Fibroblast of lung (primary cell): ENCODE measurements around the gene ATP6V0C. TPM values are rescaled to one million over a fixed set of nuclear protein-coding genes. Genes with fewer than 3 reads are reported as not detected.

Source experiments
- DNase-seq, 2 donors: peaks; one replicate each; pipeline versions ENCODE4 v3.0.0 to v3.0.0-alpha.2; 2010; ENCODE audit warnings: low read depth in 2 of 2
- H2AFZ ChIP-seq: 2 replicates; pipeline ENCODE4 v1.5.1; 2012; ENCODE audit warnings: low read length, control low read depth, inconsistent platforms
- H3K27ac ChIP-seq: 2 replicates; pipeline ENCODE4 v1.5.1; 2011; ENCODE audit warnings: low read length, control low read depth; ENCODE audit not compliant: insufficient read depth
- H3K27me3 ChIP-seq: 2 replicates; pipeline ENCODE4 v1.5.1; 2011; ENCODE audit warnings: mild to moderate bottlenecking, low read length; ENCODE audit not compliant: control insufficient read depth, insufficient read depth
- H3K36me3 ChIP-seq: 2 replicates; pipeline ENCODE4 v1.5.1; 2011; ENCODE audit warnings: low read length; ENCODE audit not compliant: control insufficient read depth, insufficient read depth
- H3K4me1 ChIP-seq: 2 replicates; pipeline ENCODE4 v1.5.1; 2011; ENCODE audit warnings: low read length; ENCODE audit not compliant: control insufficient read depth, insufficient read depth; ENCODE audit errors: extremely low read depth
- H3K4me2 ChIP-seq: 2 replicates; pipeline ENCODE4 v1.5.1; 2011; ENCODE audit warnings: low read length, control low read depth; ENCODE audit not compliant: insufficient read depth; ENCODE audit errors: extremely low read depth
- H3K4me3 ChIP-seq, 4 experiments: fragments of 200-600 bp in 1 of 4; sonication (generic) in 1 of 4; replicated peaks in 1 of 4; 2 replicates each; pipeline ENCODE4 v1.5.1; 2011 to 2016; ENCODE audit warnings: low read length in 4 of 4, low read depth in 3 of 4, mild to moderate bottlenecking in 3 of 4, control low read depth in 2 of 4, inconsistent platforms in 1 of 4, mixed read lengths in 1 of 4; ENCODE audit not compliant: insufficient read depth in 1 of 4; ENCODE audit errors: control extremely low read depth in 1 of 4
- H3K79me2 ChIP-seq: 2 replicates; pipeline ENCODE4 v1.5.1; 2012; ENCODE audit warnings: mild to moderate bottlenecking, low read length, inconsistent platforms; ENCODE audit not compliant: control insufficient read depth, insufficient read depth
- H3K9ac ChIP-seq: 2 replicates; pipeline ENCODE4 v1.5.1; 2011; ENCODE audit warnings: mild to moderate bottlenecking, low read length, control low read depth; ENCODE audit not compliant: insufficient read depth
- H3K9me3 ChIP-seq: 2 replicates; pipeline ENCODE4 v1.5.1; 2012; ENCODE audit warnings: low read depth, low read length; ENCODE audit not compliant: control insufficient read depth, insufficient read depth
- H4K20me1 ChIP-seq: 2 replicates; pipeline ENCODE4 v1.5.1; 2011; ENCODE audit warnings: low read length; ENCODE audit not compliant: control insufficient read depth, insufficient read depth; ENCODE audit errors: extremely low read depth
- EZH2 ChIP-seq: IDR thresholded peaks from 2 replicates; pipeline ENCODE4 v1.5.1; 2012; ENCODE audit warnings: low read length, control low read depth, mild to moderate bottlenecking; ENCODE audit errors: missing control alignments
- polyA plus RNA-seq, 2 donors: library from polyadenylated mRNA; depleted of rRNA in 1 of 2; stranded (reverse) in 1 of 2; unstranded in 1 of 2; fragments of >200 nt; gene quantifications; 2 replicates each; pipeline ENCODE4 v1.2.1, GENCODE V29; 2011 to 2012; ENCODE audit warnings: missing spikeins in 1 of 2
- total RNA-seq: library from RNA; depleted of rRNA; stranded (reverse); fragments of >200 nt; gene quantifications from 2 replicates; pipeline ENCODE4 v1.2.1, GENCODE V29; 2014
- TF ChIP-seq, protein P1 (sequence below), 2 donors: IDR thresholded peaks in 1 of 2; conservative IDR thresholded peaks in 1 of 2; 1 replicate in 1 of 2; 2 replicates in 1 of 2; pipeline ENCODE4 v1.5.1; 2011 to 2012; ENCODE audit warnings: low read length in 2 of 2, control low read depth in 1 of 2, inconsistent platforms in 1 of 2, low read depth in 1 of 2, mild to moderate bottlenecking in 1 of 2

The ATP6V0C gene
- total and polyA plus RNA-seq, 2 donors (not counting 1 experiment from before 2014, with no cell fraction given), result 11.2 to 43.0 TPM

GRCh38 chr16:2485811-2486507 is 27.8 kb upstream of the ATP6V0C start:
- Histone ChIP-seq H2AFZ (no peak overlapping the region), H3K4me2 (no peak overlapping the region), H3K9me3 (no peaks in the 10 kb centered on the region), H3K4me1 (peaks cover 17% of the 10 kb centered on the region), H4K20me1 (no peaks in the 10 kb centered on the region), H3K36me3 (no peaks in the 10 kb centered on the region), H3K4me3 (no peak overlapping the region), H3K79me2 (peaks cover 3% of the 10 kb centered on the region), H3K27ac (no peak overlapping the region), H3K9ac (no peak overlapping the region), H3K27me3 (no peaks in the 10 kb centered on the region)
- DNase-seq, result no peak
- TF ChIP-seq EZH2, result no peak
- TF ChIP-seq, protein P1, sequence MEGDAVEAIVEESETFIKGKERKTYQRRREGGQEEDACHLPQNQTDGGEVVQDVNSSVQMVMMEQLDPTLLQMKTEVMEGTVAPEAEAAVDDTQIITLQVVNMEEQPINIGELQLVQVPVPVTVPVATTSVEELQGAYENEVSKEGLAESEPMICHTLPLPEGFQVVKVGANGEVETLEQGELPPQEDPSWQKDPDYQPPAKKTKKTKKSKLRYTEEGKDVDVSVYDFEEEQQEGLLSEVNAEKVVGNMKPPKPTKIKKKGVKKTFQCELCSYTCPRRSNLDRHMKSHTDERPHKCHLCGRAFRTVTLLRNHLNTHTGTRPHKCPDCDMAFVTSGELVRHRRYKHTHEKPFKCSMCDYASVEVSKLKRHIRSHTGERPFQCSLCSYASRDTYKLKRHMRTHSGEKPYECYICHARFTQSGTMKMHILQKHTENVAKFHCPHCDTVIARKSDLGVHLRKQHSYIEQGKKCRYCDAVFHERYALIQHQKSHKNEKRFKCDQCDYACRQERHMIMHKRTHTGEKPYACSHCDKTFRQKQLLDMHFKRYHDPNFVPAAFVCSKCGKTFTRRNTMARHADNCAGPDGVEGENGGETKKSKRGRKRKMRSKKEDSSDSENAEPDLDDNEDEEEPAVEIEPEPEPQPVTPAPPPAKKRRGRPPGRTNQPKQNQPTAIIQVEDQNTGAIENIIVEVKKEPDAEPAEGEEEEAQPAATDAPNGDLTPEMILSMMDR (conservative IDR thresholded peaks at IDR 0.05 in 1 of 2, IDR thresholded peaks at IDR 0.05 in 1 of 2; ENCODE audit: low read depth in 1 of 2, low read length in 2 of 2), result no peak

DNA sequence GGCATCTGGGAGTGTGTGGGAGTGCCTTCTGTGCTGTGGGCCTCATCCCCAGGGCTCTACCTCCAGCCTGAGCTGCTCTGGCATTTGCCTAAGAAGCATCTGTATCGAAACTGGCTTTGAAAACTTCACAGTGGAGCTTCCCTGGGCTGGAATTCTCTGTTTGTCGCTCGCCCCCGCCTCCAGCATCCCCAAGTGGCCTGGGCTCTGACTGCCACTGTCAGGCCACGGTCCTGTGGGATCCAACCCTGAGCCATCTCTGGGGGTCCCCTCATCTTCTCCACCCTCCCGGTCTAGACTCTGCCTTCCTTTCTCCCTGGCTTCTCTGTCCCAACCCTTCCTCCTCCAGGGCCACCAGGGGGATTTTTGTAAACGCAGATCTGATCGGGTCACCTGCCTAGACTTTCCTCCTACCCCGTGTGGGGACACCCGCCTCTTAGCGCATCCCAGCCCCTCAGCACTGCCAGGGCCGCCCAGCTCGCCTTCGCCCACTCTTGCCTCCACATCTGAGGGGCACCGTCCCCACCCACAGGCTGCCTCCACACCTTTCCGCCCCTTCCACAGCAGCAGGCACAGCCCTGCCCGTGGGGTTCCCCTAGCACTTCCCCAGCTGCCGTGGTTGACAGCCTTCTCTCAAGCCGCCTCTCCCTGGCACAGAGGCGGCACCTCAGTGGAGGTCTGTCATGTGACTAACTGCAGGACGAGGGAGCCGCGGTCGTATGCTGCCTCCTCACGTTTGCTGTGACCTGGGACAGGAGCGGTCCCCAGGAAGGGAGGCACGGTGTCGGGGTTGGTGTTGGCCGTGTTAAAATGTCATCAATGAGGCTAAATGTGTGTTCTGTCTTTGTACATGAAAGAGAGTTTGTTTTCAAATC is 26.9 kb upstream of the ATP6V0C start:
- Histone ChIP-seq H3K4me2 (no peak overlapping the region), H3K79me2 (peaks cover 3% of the 10 kb centered on the region)

DNA sequence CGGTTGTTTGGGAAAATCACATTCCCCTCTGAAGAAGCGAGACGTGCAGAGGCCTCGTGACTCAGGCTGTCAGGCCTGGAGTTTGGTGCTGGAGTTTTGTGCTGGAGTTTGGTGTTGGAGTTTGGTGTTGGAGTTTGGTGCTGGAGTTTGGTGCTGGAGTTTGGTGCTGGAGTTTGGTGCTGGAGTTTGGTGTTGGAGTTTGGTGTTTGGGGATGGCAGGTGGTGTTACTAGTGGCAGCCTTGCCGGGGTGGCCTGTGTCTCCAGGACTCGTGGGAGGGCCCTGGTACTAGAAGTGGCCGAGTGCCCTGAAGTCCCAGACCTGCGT is 26.3 kb upstream of the ATP6V0C start:
- Histone ChIP-seq H3K4me2 (no peak overlapping the region), H3K27me3 (no peaks in the 10 kb centered on the region), H3K27ac (no peak overlapping the region), H3K4me3 (no peak overlapping the region), H3K4me1 (peaks cover 12% of the 10 kb centered on the region), H3K9me3 (no peaks in the 10 kb centered on the region), H2AFZ (no peak overlapping the region), H4K20me1 (no peaks in the 10 kb centered on the region), H3K79me2 (peaks cover 3% of the 10 kb centered on the region), H3K36me3 (no peaks in the 10 kb centered on the region), H3K9ac (no peak overlapping the region)
- no peak for DNase-seq
- no peak for TF ChIP-seq EZH2
- TF ChIP-seq, protein P1 (conservative IDR thresholded peaks at IDR 0.05 in 1 of 2, IDR thresholded peaks at IDR 0.05 in 1 of 2; ENCODE audit: low read depth in 1 of 2, low read length in 2 of 2), result no peak

More for the DNA sequence above, 26.9 kb upstream of the ATP6V0C start:
- Histone ChIP-seq H3K9me3 (no peaks in the 10 kb centered on the region), H3K27me3 (no peaks in the 10 kb centered on the region), H3K4me3 (no peak overlapping the region), H3K27ac (no peak overlapping the region), H3K36me3 (no peaks in the 10 kb centered on the region), H3K4me1 (peaks cover 17% of the 10 kb centered on the region), H2AFZ (no peak overlapping the region), H4K20me1 (no peaks in the 10 kb centered on the region), H3K9ac (no peak overlapping the region)
- TF ChIP-seq, protein P1 (conservative IDR thresholded peaks at IDR 0.05 in 1 of 2, IDR thresholded peaks at IDR 0.05 in 1 of 2; ENCODE audit: low read depth in 1 of 2, low read length in 2 of 2), result no peak
- no peak for TF ChIP-seq EZH2
- no peak for DNase-seq
